Measurements from ENCODE around the gene GGCT.
A peak's percentile ranks its signal among the peaks of the same experiment; 100 is the strongest.
"Not testable (repeated sequence)": the region's sequence is repeated elsewhere in the genome, so short reads cannot be mapped to it uniquely, and the experiment has no call there.

The GGCT gene

GRCh38 chr7:30514776-30515175 lies 10.1 kb upstream of the GGCT start:
- DNase-seq: no peak

GRCh38 chr7:30514177-30514576 lies 9.5 kb upstream of the GGCT start:
- DNase-seq: no peak

- no peak for DNase-seq
Observed at GRCh38 chr7:30513762-30514161, 9.1 kb upstream of the GGCT start.

GRCh38 chr7:30511973-30512662 lies 7.5 kb upstream of the GGCT start:
- peak; percentile 18 for DNase-seq

GRCh38 chr7:30511494-30511893 lies 6.9 kb upstream of the GGCT start:
- DNase-seq: no peak

GRCh38 chr7:30510124-30511075 lies 5.8 kb upstream of the GGCT start:
- DNase-seq: peak; percentile 86

- DNase-seq: peak; percentile 50
Observed at GRCh38 chr7:30509171-30509857, 4.7 kb upstream of the GGCT start.

GRCh38 chr7:30507346-30507900 lies 2.8 kb upstream of the GGCT start:
- not testable (repeated sequence) for DNase-seq

- no peak for DNase-seq
Observed at GRCh38 chr7:30505174-30505697, 607 bp upstream of the GGCT start.

GRCh38 chr7:30503274-30504212 lies 1.1 kb downstream of the GGCT start:
- peak; percentile 52 for DNase-seq

GRCh38 chr7:30502470-30503251 lies 2.0 kb downstream of the GGCT start:
- no peak for DNase-seq

GRCh38 chr7:30501264-30501663 lies 3.4 kb downstream of the GGCT start:
- no peak for DNase-seq

- peak; percentile 60 for DNase-seq
Observed at GRCh38 chr7:30493228-30493627, 11.4 kb downstream of the GGCT start.

GRCh38 chr7:30491417-30491816 lies 13.2 kb downstream of the GGCT start:
- no peak for DNase-seq

- no peak for DNase-seq
Observed at GRCh38 chr7:30487371-30487770, 17.3 kb downstream of the GGCT start.

GRCh38 chr7:30485667-30486066 lies 19.0 kb downstream of the GGCT start:
- DNase-seq: no peak

- DNase-seq: not testable (repeated sequence)
Observed at GRCh38 chr7:30481416-30481815, 23.2 kb downstream of the GGCT start.

GRCh38 chr7:30479202-30480120 lies 25.2 kb downstream of the GGCT start:
- DNase-seq: peak; percentile 63

- DNase-seq: peak; percentile 94
Observed at GRCh38 chr7:30478349-30479201, 26.1 kb downstream of the GGCT start, which contains the start of gene NOD1. Gene NOD1 (minus strand): TSS chr7:30478784. CDS start chr7:30456921, 21,863 bp downstream.

Measured in DMS53 (cell line).